Measurements from ENCODE around the gene ADA. TPM values are rescaled to one million over a fixed set of nuclear protein-coding genes. Genes with fewer than 3 reads are reported as not detected.

Gene ADA
- total and polyA plus RNA-seq, 2 of the 13 experiments (the other 11 are each of a cell fraction or from before 2014, with no cell fraction given): 2.5 to 11.3 TPM

DNA sequence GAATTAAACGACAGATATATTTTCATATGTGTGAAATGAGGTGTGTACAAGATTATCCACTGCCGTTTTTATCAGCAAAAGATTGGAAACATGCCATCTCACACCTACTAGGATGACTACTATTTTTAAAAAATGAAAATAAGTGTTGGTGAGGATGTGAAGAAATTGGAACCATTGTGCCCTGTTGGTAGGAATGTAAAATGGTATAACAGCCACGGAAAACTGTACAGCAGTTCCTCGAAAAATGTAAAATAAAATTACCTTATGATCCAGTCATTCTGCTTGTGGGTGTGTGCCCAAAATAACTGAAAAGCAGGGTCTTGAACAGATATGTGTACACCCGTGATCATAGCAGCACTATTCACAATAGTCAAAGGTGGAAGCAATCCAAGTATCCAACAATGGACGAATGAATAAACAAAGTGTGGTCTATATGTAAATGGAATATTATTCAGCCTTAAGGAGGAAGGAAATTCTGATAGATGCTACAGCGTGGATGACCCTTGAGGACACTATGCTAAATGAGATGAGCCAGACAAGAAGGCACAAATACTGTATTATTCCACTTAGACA, 36.6 kb upstream of the ADA start:
- no TSS peak for BruUV-seq (replicated peaks)
- WGBS (ENCODE audit: low lambda C conversion rate): 2% methylated on average over 7 of the region's 7 CpGs
- Histone ChIP-seq H4K20me1 (ENCODE audit: insufficient read depth, low read length) (no peaks in the 10 kb centered on the region), H3K36me3 (replicated peaks in 1 of 2; ENCODE audit: control insufficient read depth in 1 of 2, insufficient read depth in 2 of 2, low read length in 2 of 2) (no peaks in the 10 kb centered on the region), H3K4me3 (replicated peaks in 1 of 3; ENCODE audit: insufficient read depth in 1 of 3, low read depth in 2 of 3, low read length in 3 of 3) (no peak overlapping the region), H3K79me2 (ENCODE audit: insufficient read depth, low read length) (no peaks in the 10 kb centered on the region), H3K27me3 (ENCODE audit: control insufficient read depth in 1 of 2, insufficient read depth in 2 of 2, low read length in 2 of 2) (peaks cover 0 to 3% of the 10 kb centered on the region in 2 experiments; a peak in 2 of 5 replicates), H3K4me2 (ENCODE audit: low read depth, low read length) (no peak overlapping the region), H3K27ac (ENCODE audit: extremely low read length, insufficient read depth, low read length) (no peak overlapping the region), H3K4me1 (ENCODE audit: insufficient read depth, low read length) (peaks cover 26% of the 10 kb centered on the region), H3K9me3 (ENCODE audit: low read length) (no peaks in the 10 kb centered on the region), H2AFZ (ENCODE audit: low read length) (no peak overlapping the region), H3K9ac (ENCODE audit: insufficient read depth, low read depth, low read length) (no peak overlapping the region)
- no peak for ATAC-seq
- in situ Hi-C loops (cut with HindIII; ENCODE audit: extremely low pct_ligation_motif_present, low pct_unique_long_range_greater_than_20kb) (loop anchor here (5.0 kb wide), 2 partner anchors 44 to 179 kb away; no protein-coding TSS in a partner anchor), intact Hi-C loops (cut with micrococcal nuclease; ENCODE audit: unreplicated experiment) (loop anchor here (10.0 kb wide), 1 partner anchor 473 kb away; the partner anchor contains the start of gene OSER1)
- CTCF ChIA-PET (ENCODE audit: low intra/inter-chr PET ratio, low total read pairs): interaction anchor here (4.9 to 6.7 kb wide), 2 partner anchors 46 to 178 kb away, joined by 44 to 170 read pairs; no protein-coding TSS in a partner anchor
- TF ChIP-seq, protein P1, sequence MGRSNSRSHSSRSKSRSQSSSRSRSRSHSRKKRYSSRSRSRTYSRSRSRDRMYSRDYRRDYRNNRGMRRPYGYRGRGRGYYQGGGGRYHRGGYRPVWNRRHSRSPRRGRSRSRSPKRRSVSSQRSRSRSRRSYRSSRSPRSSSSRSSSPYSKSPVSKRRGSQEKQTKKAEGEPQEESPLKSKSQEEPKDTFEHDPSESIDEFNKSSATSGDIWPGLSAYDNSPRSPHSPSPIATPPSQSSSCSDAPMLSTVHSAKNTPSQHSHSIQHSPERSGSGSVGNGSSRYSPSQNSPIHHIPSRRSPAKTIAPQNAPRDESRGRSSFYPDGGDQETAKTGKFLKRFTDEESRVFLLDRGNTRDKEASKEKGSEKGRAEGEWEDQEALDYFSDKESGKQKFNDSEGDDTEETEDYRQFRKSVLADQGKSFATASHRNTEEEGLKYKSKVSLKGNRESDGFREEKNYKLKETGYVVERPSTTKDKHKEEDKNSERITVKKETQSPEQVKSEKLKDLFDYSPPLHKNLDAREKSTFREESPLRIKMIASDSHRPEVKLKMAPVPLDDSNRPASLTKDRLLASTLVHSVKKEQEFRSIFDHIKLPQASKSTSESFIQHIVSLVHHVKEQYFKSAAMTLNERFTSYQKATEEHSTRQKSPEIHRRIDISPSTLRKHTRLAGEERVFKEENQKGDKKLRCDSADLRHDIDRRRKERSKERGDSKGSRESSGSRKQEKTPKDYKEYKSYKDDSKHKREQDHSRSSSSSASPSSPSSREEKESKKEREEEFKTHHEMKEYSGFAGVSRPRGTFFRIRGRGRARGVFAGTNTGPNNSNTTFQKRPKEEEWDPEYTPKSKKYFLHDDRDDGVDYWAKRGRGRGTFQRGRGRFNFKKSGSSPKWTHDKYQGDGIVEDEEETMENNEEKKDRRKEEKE (IDR thresholded peaks at IDR 0.05): no peak
- peak; percentile 17 for TF ChIP-seq TEAD3 (CRISPR knock-in tag; optimal IDR thresholded peaks at IDR 0.05; ENCODE audit: borderline replicate concordance)
- FAIRE-seq: no peak
- no peak for DNase-seq (ENCODE audit: low spot score)
- POLR2A ChIA-PET: no interaction called here

DNA sequence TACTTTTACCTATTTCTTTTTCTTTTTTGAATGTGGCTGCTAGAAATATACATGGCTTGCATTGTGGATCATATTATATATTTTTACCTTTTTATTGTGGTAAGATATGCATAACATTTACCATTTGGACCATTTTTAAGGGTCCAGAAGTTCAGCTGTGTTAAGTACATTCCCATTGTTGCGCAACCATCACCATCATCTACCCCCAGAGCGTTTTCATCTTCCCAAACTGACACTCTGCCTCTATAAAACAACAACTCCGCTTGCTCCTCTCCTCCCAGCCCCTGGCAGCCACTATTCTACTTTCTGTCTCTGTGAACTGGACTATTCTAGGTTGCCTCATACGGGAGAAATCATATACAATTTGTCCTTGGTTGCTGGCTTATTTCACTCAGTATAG, 35.4 kb upstream of the ADA start:
- Histone ChIP-seq H3K27ac (ENCODE audit: extremely low read length, insufficient read depth, low read length) (no peak overlapping the region), H3K4me1 (ENCODE audit: insufficient read depth, low read length) (peaks cover 14% of the 10 kb centered on the region), H3K9ac (ENCODE audit: insufficient read depth, low read depth, low read length) (no peak overlapping the region), H3K27me3 (ENCODE audit: control insufficient read depth in 1 of 2, insufficient read depth in 2 of 2, low read length in 2 of 2) (peaks cover 0 to 3% of the 10 kb centered on the region in 2 experiments; a peak in 2 of 5 replicates), H2AFZ (ENCODE audit: low read length) (no peak overlapping the region), H3K9me3 (ENCODE audit: low read length) (no peaks in the 10 kb centered on the region), H3K4me3 (replicated peaks in 1 of 3; ENCODE audit: insufficient read depth in 1 of 3, low read depth in 2 of 3, low read length in 3 of 3) (no peak overlapping the region), H3K36me3 (replicated peaks in 1 of 2; ENCODE audit: control insufficient read depth in 1 of 2, insufficient read depth in 2 of 2, low read length in 2 of 2) (no peaks in the 10 kb centered on the region), H3K79me2 (ENCODE audit: insufficient read depth, low read length) (no peaks in the 10 kb centered on the region), H4K20me1 (ENCODE audit: insufficient read depth, low read length) (no peaks in the 10 kb centered on the region), H3K4me2 (ENCODE audit: low read depth, low read length) (no peak overlapping the region)
- CTCF ChIA-PET (ENCODE audit: low intra/inter-chr PET ratio, low total read pairs): interaction anchor here (2.2 to 6.7 kb wide), 3 partner anchors 44 to 179 kb away, joined by 5 to 170 read pairs (median 44); no protein-coding TSS in a partner anchor
- in situ Hi-C loops (cut with HindIII; ENCODE audit: extremely low pct_ligation_motif_present, low pct_unique_long_range_greater_than_20kb): loop anchor here (5.0 kb wide), 2 partner anchors 45 to 180 kb away; no protein-coding TSS in a partner anchor
- POLR2A ChIA-PET: no interaction called here
- DNase-seq (ENCODE audit: low spot score) (peak; percentile 1), ATAC-seq (no peak), FAIRE-seq (no peak)
- WGBS (ENCODE audit: low lambda C conversion rate): 5% methylated on average over 4 of the region's 4 CpGs
- BruUV-seq (replicated peaks): no TSS peak
- intact Hi-C loops (cut with micrococcal nuclease; ENCODE audit: unreplicated experiment): loop anchor here (10.0 kb wide), 1 partner anchor 472 kb away; the partner anchor contains the start of gene OSER1
- no peak for TF ChIP-seq ZNF335 (CRISPR knock-in tag; IDR thresholded peaks at IDR 0.05)
- TF ChIP-seq ZNF331 (CRISPR knock-in tag; IDR thresholded peaks at IDR 0.05): no peak
- TF ChIP-seq, protein P2, sequence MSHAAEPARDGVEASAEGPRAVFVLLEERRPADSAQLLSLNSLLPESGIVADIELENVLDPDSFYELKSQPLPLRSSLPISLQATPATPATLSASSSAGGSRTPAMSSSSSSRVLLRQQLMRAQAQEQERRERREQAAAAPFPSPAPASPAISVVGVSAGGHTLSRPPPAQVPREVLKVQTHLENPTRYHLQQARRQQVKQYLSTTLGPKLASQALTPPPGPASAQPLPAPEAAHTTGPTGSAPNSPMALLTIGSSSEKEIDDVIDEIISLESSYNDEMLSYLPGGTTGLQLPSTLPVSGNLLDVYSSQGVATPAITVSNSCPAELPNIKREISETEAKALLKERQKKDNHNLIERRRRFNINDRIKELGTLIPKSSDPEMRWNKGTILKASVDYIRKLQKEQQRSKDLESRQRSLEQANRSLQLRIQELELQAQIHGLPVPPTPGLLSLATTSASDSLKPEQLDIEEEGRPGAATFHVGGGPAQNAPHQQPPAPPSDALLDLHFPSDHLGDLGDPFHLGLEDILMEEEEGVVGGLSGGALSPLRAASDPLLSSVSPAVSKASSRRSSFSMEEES (CRISPR knock-in tag; IDR thresholded peaks at IDR 0.05): no peak
- no peak for TF ChIP-seq THAP11 (CRISPR knock-in tag; IDR thresholded peaks at IDR 0.05)
- TF ChIP-seq ZNF460 (CRISPR knock-in tag; IDR thresholded peaks at IDR 0.05; ENCODE audit: borderline replicate concordance): no peak
- TF ChIP-seq CEBPG (CRISPR knock-in tag; IDR thresholded peaks at IDR 0.05): peak; percentile 86
- TF ChIP-seq SNRNP70 (IDR thresholded peaks at IDR 0.05; ENCODE audit: low read depth, low read length): no peak
- TF ChIP-seq RFX5 (IDR thresholded peaks at IDR 0.05; ENCODE audit: low read depth, low read length): no peak
- TF ChIP-seq NR2F1 (CRISPR knock-in tag; IDR thresholded peaks at IDR 0.05): no peak
- TF ChIP-seq HBP1 (CRISPR knock-in tag; IDR thresholded peaks at IDR 0.05; ENCODE audit: low read depth): no peak
- TF ChIP-seq ZNF34 (CRISPR knock-in tag; IDR thresholded peaks at IDR 0.05; ENCODE audit: borderline replicate concordance): no peak

Data from HepG2 (cell line).